Glutamatergic neuron (in vitro differentiated cells): Measurements from ENCODE around the gene MAST4. TPM values are rescaled to one million over a fixed set of nuclear protein-coding genes. Genes with fewer than 3 reads are reported as not detected.

Experiments used
- DNase-seq: peaks from one replicate; pipeline ENCODE4 v3.0.0; 2022
- H3K27ac Mint-ChIP-seq: one replicate; pipeline ENCODE4 v1.8.0; 2020; ENCODE audit warnings: mild to moderate bottlenecking, mixed read lengths, inconsistent platforms; ENCODE audit not compliant: unreplicated experiment
- H3K27me3 Mint-ChIP-seq: one replicate; pipeline ENCODE4 v1.8.0; 2020; ENCODE audit warnings: mild to moderate bottlenecking, moderate library complexity, mixed read lengths, inconsistent platforms; ENCODE audit not compliant: unreplicated experiment
- H3K36me3 Mint-ChIP-seq: one replicate; pipeline ENCODE4 v1.8.0; 2020; ENCODE audit warnings: mild to moderate bottlenecking, mixed read lengths, inconsistent platforms; ENCODE audit not compliant: unreplicated experiment
- H3K4me1 Mint-ChIP-seq: one replicate; pipeline ENCODE4 v1.8.0; 2020; ENCODE audit warnings: mild to moderate bottlenecking, low read depth, mixed read lengths, inconsistent platforms; ENCODE audit not compliant: unreplicated experiment
- H3K4me3 Mint-ChIP-seq: one replicate; pipeline ENCODE4 v1.8.0; 2020; ENCODE audit warnings: mild to moderate bottlenecking, mixed read lengths, inconsistent platforms; ENCODE audit not compliant: unreplicated experiment
- H3K9me3 Mint-ChIP-seq: one replicate; pipeline ENCODE4 v1.8.0; 2020; ENCODE audit warnings: mild to moderate bottlenecking, moderate library complexity, mixed read lengths, inconsistent platforms; ENCODE audit not compliant: unreplicated experiment
- CTCF ChIP-seq: fragments of 200-600 bp; sonication (generic); IDR thresholded peaks from one replicate; pipeline ENCODE4 v1.5.0; 2021; ENCODE audit not compliant: partially characterized antibody, unreplicated experiment
- total RNA-seq: library from RNA; stranded (reverse); fragmentation: NEBNext Ultra II Directional; extraction: Animal tissue kit (Norgen Biotek cat#: 25700); gene quantifications from one replicate; pipeline ENCODE4 v1.2.1, GENCODE V29; 2021; ENCODE audit not compliant: unreplicated experiment

The MAST4 gene
- total RNA-seq, 1 donor from 2014 or later, result 11.5 TPM

- no peaks in the 10 kb centered on the region for H3K9me3 Mint-ChIP-seq
- no peaks in the 10 kb centered on the region for H3K36me3 Mint-ChIP-seq
- H3K27ac Mint-ChIP-seq, result no peak overlapping the region
- DNase-seq, result no peak
- TF ChIP-seq CTCF, result no peak
- peaks cover 3% of the 10 kb centered on the region for H3K27me3 Mint-ChIP-seq
- H3K4me1 Mint-ChIP-seq, result peaks cover 2% of the 10 kb centered on the region
- no peak overlapping the region for H3K4me3 Mint-ChIP-seq
Observed at GRCh38 chr5:66862020-66862419, 265.8 kb downstream of the MAST4 start.

- no peak for DNase-seq
- Mint-ChIP-seq H3K36me3 (no peaks in the 10 kb centered on the region), H3K27ac (no peak overlapping the region), H3K4me1 (peaks cover 2% of the 10 kb centered on the region), H3K4me3 (no peak overlapping the region), H3K9me3 (no peaks in the 10 kb centered on the region), H3K27me3 (peaks cover 3% of the 10 kb centered on the region)
- TF ChIP-seq CTCF, result no peak
Observed at GRCh38 chr5:66863243-66864170, 267.3 kb downstream of the MAST4 start.

- Mint-ChIP-seq H3K36me3 (no peaks in the 10 kb centered on the region), H3K27me3 (peaks cover 3% of the 10 kb centered on the region), H3K27ac (no peak overlapping the region), H3K4me1 (peaks cover 2% of the 10 kb centered on the region), H3K9me3 (no peaks in the 10 kb centered on the region), H3K4me3 (no peak overlapping the region)
- no peak for DNase-seq
- peak; percentile 46 for TF ChIP-seq CTCF
Observed at GRCh38 chr5:66864240-66864884, 268.2 kb downstream of the MAST4 start.

- no peak for DNase-seq
Observed at GRCh38 chr5:66867618-66868322, 271.6 kb downstream of the MAST4 start.

More at GRCh38 chr5:66867618-66868322, 271.6 kb downstream of the MAST4 start:
- H3K27me3 Mint-ChIP-seq, result peaks cover 5% of the 10 kb centered on the region
- peaks cover 4% of the 10 kb centered on the region for H3K4me1 Mint-ChIP-seq
- H3K36me3 Mint-ChIP-seq, result no peaks in the 10 kb centered on the region
- H3K27ac Mint-ChIP-seq, result no peak overlapping the region
- H3K4me3 Mint-ChIP-seq, result no peak overlapping the region
- no peaks in the 10 kb centered on the region for H3K9me3 Mint-ChIP-seq
- TF ChIP-seq CTCF, result no peak
